ENCODE measurements around the gene RAPGEF2. TPM values are rescaled to one million over a fixed set of nuclear protein-coding genes. Genes with fewer than 3 reads are reported as not detected.

RAPGEF2 gene
- total RNA-seq, 1 experiment from 2014 or later: 29.8 TPM

GRCh38 chr4:159105761-159106243 is 2.9 kb downstream of the RAPGEF2 start:
- BruUV-seq (replicated peaks): no TSS peak
- Histone ChIP-seq H3K4me2 (peak overlapping the region; percentile 78), H2AFZ (no peak overlapping the region), H3K36me3 (ENCODE audit: low read depth) (no peaks in the 10 kb centered on the region), H3K9me3 (ENCODE audit: insufficient read depth, low read depth) (no peaks in the 10 kb centered on the region), H3K79me2 (ENCODE audit: low read depth) (peaks cover 67% of the 10 kb centered on the region), H3F3A (ENCODE audit: insufficient read depth, low read depth) (0 out of 2 replicates have a peak, but pooled peaks cover 4% of the 10 kb centered on the region), H4K20me1 (ENCODE audit: insufficient read depth) (peaks cover 24% of the 10 kb centered on the region), H3K27me3 (ENCODE audit: insufficient read depth, low read depth) (no peaks in the 10 kb centered on the region), H3K9me2 (ENCODE audit: insufficient read depth) (no peaks in the 10 kb centered on the region), H3K4me3 (peak overlapping the region; percentile 78), H3K27ac (peak overlapping the region; percentile 36), H3K4me1 (replicated peaks; ENCODE audit: insufficient read depth) (peaks cover 27% of the 10 kb centered on the region)
- TF ChIP-seq, protein P1, sequence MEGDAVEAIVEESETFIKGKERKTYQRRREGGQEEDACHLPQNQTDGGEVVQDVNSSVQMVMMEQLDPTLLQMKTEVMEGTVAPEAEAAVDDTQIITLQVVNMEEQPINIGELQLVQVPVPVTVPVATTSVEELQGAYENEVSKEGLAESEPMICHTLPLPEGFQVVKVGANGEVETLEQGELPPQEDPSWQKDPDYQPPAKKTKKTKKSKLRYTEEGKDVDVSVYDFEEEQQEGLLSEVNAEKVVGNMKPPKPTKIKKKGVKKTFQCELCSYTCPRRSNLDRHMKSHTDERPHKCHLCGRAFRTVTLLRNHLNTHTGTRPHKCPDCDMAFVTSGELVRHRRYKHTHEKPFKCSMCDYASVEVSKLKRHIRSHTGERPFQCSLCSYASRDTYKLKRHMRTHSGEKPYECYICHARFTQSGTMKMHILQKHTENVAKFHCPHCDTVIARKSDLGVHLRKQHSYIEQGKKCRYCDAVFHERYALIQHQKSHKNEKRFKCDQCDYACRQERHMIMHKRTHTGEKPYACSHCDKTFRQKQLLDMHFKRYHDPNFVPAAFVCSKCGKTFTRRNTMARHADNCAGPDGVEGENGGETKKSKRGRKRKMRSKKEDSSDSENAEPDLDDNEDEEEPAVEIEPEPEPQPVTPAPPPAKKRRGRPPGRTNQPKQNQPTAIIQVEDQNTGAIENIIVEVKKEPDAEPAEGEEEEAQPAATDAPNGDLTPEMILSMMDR (conservative IDR thresholded peaks at IDR 0.05): no peak
- TF ChIP-seq EZH2 (IDR thresholded peaks at IDR 0.05; ENCODE audit: low read depth): no peak
- CTCF ChIA-PET: no interaction called here
- intact Hi-C loops (cut with micrococcal nuclease; ENCODE audit: unreplicated experiment): loop anchor here (1.0 to 2.0 kb wide), 2 partner anchors 69 to 249 kb away; no protein-coding TSS in a partner anchor
- peak; percentile 8 to 52 for DNase-seq
- POLR2A ChIA-PET (ENCODE audit: unreplicated experiment): no interaction called here

- ChIA-PET CTCF (no interaction called here), POLR2A (ENCODE audit: unreplicated experiment) (interaction anchor here (0.7 kb wide), 1 partner anchor 37 kb away, joined by 3 read pairs; no protein-coding TSS in a partner anchor)
- TF ChIP-seq EZH2 (IDR thresholded peaks at IDR 0.05; ENCODE audit: low read depth): no peak
- TF ChIP-seq, protein P1 (conservative IDR thresholded peaks at IDR 0.05): no peak
- Histone ChIP-seq H3K79me2 (ENCODE audit: low read depth) (peaks cover 75% of the 10 kb centered on the region), H3F3A (ENCODE audit: insufficient read depth, low read depth) (0 out of 2 replicates have a peak, but pooled peaks cover 4% of the 10 kb centered on the region), H3K4me2 (peak overlapping the region; percentile 78), H3K9me2 (ENCODE audit: insufficient read depth) (no peaks in the 10 kb centered on the region), H3K27me3 (ENCODE audit: insufficient read depth, low read depth) (no peaks in the 10 kb centered on the region), H3K4me3 (peak overlapping the region; percentile 78; the same call in 1 of the 2 replicates), H3K4me1 (replicated peaks; ENCODE audit: insufficient read depth) (peaks cover 27% of the 10 kb centered on the region), H2AFZ (no peak overlapping the region), H3K27ac (no peak overlapping the region), H4K20me1 (ENCODE audit: insufficient read depth) (peaks cover 24% of the 10 kb centered on the region), H3K9me3 (ENCODE audit: insufficient read depth, low read depth) (no peaks in the 10 kb centered on the region), H3K36me3 (ENCODE audit: low read depth) (no peaks in the 10 kb centered on the region)
- no TSS peak for BruUV-seq (replicated peaks)
- intact Hi-C loops (cut with micrococcal nuclease; ENCODE audit: unreplicated experiment): no loop called here
- DNase-seq: no peak
Observed at GRCh38 chr4:159106636-159107035, 3.8 kb downstream of the RAPGEF2 start.

- H3F3A ChIP-seq (ENCODE audit: insufficient read depth, low read depth): 0 out of 2 replicates have a peak, but pooled peaks cover 4% of the 10 kb centered on the region
- H2AFZ ChIP-seq: no peak overlapping the region
- no peak for DNase-seq
- H3K9me3 ChIP-seq (ENCODE audit: insufficient read depth, low read depth): no peaks in the 10 kb centered on the region
- peaks cover 82% of the 10 kb centered on the region for H3K79me2 ChIP-seq (ENCODE audit: low read depth)
- peaks cover 27% of the 10 kb centered on the region for H3K4me1 ChIP-seq (replicated peaks; ENCODE audit: insufficient read depth)
- H3K9me2 ChIP-seq (ENCODE audit: insufficient read depth): no peaks in the 10 kb centered on the region
- H3K36me3 ChIP-seq (ENCODE audit: low read depth): no peaks in the 10 kb centered on the region
- ChIA-PET POLR2A (ENCODE audit: unreplicated experiment) (no interaction called here), CTCF (no interaction called here)
- peaks cover 24% of the 10 kb centered on the region for H4K20me1 ChIP-seq (ENCODE audit: insufficient read depth)
- 0 out of 2 replicates have a peak overlapping the region, but pooled peaks have one; percentile 6 for H3K4me3 ChIP-seq
- BruUV-seq (replicated peaks): no TSS peak
- peak overlapping the region; percentile 78 for H3K4me2 ChIP-seq
- intact Hi-C loops (cut with micrococcal nuclease; ENCODE audit: unreplicated experiment): no loop called here
- 0 out of 2 replicates have a peak overlapping the region, but pooled peaks have one; percentile 9 for H3K27ac ChIP-seq
- no peak for TF ChIP-seq EZH2 (IDR thresholded peaks at IDR 0.05; ENCODE audit: low read depth)
- no peaks in the 10 kb centered on the region for H3K27me3 ChIP-seq (ENCODE audit: insufficient read depth, low read depth)
Observed at GRCh38 chr4:159107203-159107925, 4.5 kb downstream of the RAPGEF2 start.

Measured in PC-9 (cell line).